CD4-positive, alpha-beta T cell treated with Interleukin-4 for 1 hour (primary cell): ENCODE results near the gene CTNNBL1.

ENCODE experiments used
- DNase-seq, 2 donors: peaks; one replicate each; pipeline ENCODE4 v3.0.0-alpha.2; 2020 to 2022

CTNNBL1 gene

GRCh38 chr20:37882961-37883712 lies 189.3 kb downstream of the CTNNBL1 start:
- no peak for DNase-seq

- DNase-seq: no peak
Observed at GRCh38 chr20:37885042-37885441, 191.2 kb downstream of the CTNNBL1 start.

GRCh38 chr20:37885593-37886503 lies 192.0 kb downstream of the CTNNBL1 start:
- DNase-seq: no peak

- DNase-seq: no peak
Observed at GRCh38 chr20:37886851-37887297, 193.0 kb downstream of the CTNNBL1 start.

- DNase-seq: no peak
Observed at GRCh38 chr20:37888641-37889040, 194.8 kb downstream of the CTNNBL1 start.

- DNase-seq: no peak
Observed at GRCh38 chr20:37890108-37890507, 196.3 kb downstream of the CTNNBL1 start.

- no peak for DNase-seq
Observed at GRCh38 chr20:37890643-37891042, 196.8 kb downstream of the CTNNBL1 start.

- no peak for DNase-seq
Observed at GRCh38 chr20:37892001-37892400, 198.2 kb downstream of the CTNNBL1 start.

GRCh38 chr20:37893566-37894241 lies 199.9 kb downstream of the CTNNBL1 start:
- DNase-seq: no peak

- DNase-seq: no peak
Observed at GRCh38 chr20:37894454-37894853, 200.6 kb downstream of the CTNNBL1 start.

- no peak for DNase-seq
Observed at GRCh38 chr20:37895166-37895565, 201.3 kb downstream of the CTNNBL1 start.

GRCh38 chr20:37896932-37897548 lies 203.2 kb downstream of the CTNNBL1 start:
- DNase-seq: no peak

- no peak for DNase-seq
Observed at GRCh38 chr20:37898233-37899104, 204.6 kb downstream of the CTNNBL1 start.

GRCh38 chr20:37899105-37900045 lies 205.5 kb downstream of the CTNNBL1 start:
- no peak for DNase-seq

GRCh38 chr20:37901240-37901639 lies 207.4 kb downstream of the CTNNBL1 start:
- no peak for DNase-seq

GRCh38 chr20:37901654-37902503 lies 208.0 kb downstream of the CTNNBL1 start:
- no peak for DNase-seq

GRCh38 chr20:37902504-37903313 lies 208.9 kb downstream of the CTNNBL1 start, which contains the start of gene VSTM2L:
Gene VSTM2L (plus strand): TSS chr20:37903127. CDS start chr20:37903351, 224 bp downstream.
- no peak for DNase-seq

- no peak for DNase-seq
Observed at GRCh38 chr20:37903317-37904007, 209.6 kb downstream of the CTNNBL1 start.
